Breast epithelium (tissue), 4 donors: ENCODE results near the gene IKZF2. TPM values are rescaled to one million over a fixed set of nuclear protein-coding genes. Genes with fewer than 3 reads are reported as not detected.

Source experiments
- DNase-seq, 2 donors: peaks; one replicate each; pipeline ENCODE4 v3.0.0-alpha.2; 2019; ENCODE audit warnings: low spot score in 2 of 2
- H3K27ac ChIP-seq, 2 donors: fragments of 200-600 bp; sonication (generic) in 1 of 2; one replicate each; pipeline ENCODE4 v1.5.1; 2016 to 2019; ENCODE audit warnings: mild to moderate bottlenecking in 1 of 2
- H3K27me3 ChIP-seq, 2 donors: fragments of 200-600 bp; sonication (generic) in 1 of 2; one replicate each; pipeline versions ENCODE4 v1.5.1 to v1.6.0; 2017 to 2019; ENCODE audit warnings: control low read depth in 1 of 2, mild to moderate bottlenecking in 1 of 2
- H3K36me3 ChIP-seq: fragments of 200-600 bp; one replicate; pipeline ENCODE4 v1.5.1; 2019
- H3K4me1 ChIP-seq, 2 donors: fragments of 200-600 bp; sonication (generic); one replicate each; pipeline ENCODE4 v1.5.1; 2016 to 2019; ENCODE audit warnings: control low read depth in 1 of 2
- H3K4me3 ChIP-seq, 3 donors: fragments of 200-600 bp; sonication (generic); 1 replicate in 2 of 3; 2 replicates in 1 of 3; pipeline ENCODE4 v1.5.1; 2016 to 2019; ENCODE audit warnings: mild to moderate bottlenecking in 3 of 3, moderate library complexity in 2 of 3
- H3K9me3 ChIP-seq, 2 donors: fragments of 200-600 bp; sonication (generic) in 1 of 2; one replicate each; pipeline ENCODE4 v1.5.1; 2016 to 2019; ENCODE audit warnings: control low read depth in 1 of 2
- POLR2A ChIP-seq: fragments of 450-650 bp; IDR thresholded peaks from one replicate; pipeline ENCODE4 v1.6.1; 2016; ENCODE audit warnings: antibody characterized with exemption, mild to moderate bottlenecking, moderate library complexity
- POLR2AphosphoS5 ChIP-seq, 3 donors: sonication (generic); formaldehyde crosslinking; IDR thresholded peaks; one replicate each; pipeline ENCODE4 v1.6.1; 2017; ENCODE audit warnings: antibody characterized with exemption in 3 of 3
- intact Hi-C: fragments of 100-400 bp; cut with DNase I; formaldehyde crosslinking; loops from one replicate; pipeline ENCODE4 v1.15.1; 2023; ENCODE audit warnings: low total_unique reads
- total RNA-seq, 3 donors: library from RNA; depleted of rRNA; stranded (reverse); fragments of >200 nt; gene quantifications; one replicate each; pipeline ENCODE4 v1.1.0, GENCODE V29; 2016
- TF ChIP-seq, protein P1 (sequence below), 3 donors: fragments of 450-650 bp; IDR thresholded peaks; one replicate each; pipeline ENCODE4 v1.5.1; 2016 to 2017; ENCODE audit warnings: antibody characterized with exemption in 3 of 3, mild to moderate bottlenecking in 3 of 3, moderate library complexity in 3 of 3

IKZF2 gene
- total RNA-seq, 3 donors from 2014 or later = 8.0 to 34.4 (median 22.0) TPM

DNA sequence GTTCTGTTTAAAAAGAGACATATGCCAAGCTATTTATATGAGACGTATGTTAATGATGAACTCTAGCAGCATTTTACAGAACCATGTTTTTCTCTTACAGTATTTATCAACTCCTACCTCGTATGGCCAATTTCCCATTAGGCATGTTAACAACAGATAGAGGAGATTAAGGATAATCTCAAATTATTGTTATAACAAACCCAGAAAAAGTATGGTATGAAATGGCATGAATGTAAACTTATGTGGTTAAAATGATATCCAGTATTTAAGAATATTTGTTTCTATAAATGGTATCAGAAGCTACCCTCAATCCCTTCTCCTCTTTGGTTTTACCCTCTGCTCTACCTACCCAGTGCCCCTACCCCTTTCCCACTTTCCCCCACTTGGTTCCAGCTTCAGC lies 132.0 kb downstream of the IKZF2 start:
- Histone ChIP-seq H3K36me3 (no peaks in the 10 kb centered on the region), H3K27ac (no peak overlapping the region), H3K4me3 (no peak overlapping the region), H3K27me3 (no peaks in the 10 kb centered on the region), H3K9me3 (no peaks in the 10 kb centered on the region), H3K4me1 (no peaks in the 10 kb centered on the region)
- DNase-seq = no peak
- TF ChIP-seq POLR2AphosphoS5 (IDR thresholded peaks at IDR 0.05) (no peak), POLR2A (no peak)
- TF ChIP-seq, protein P1, sequence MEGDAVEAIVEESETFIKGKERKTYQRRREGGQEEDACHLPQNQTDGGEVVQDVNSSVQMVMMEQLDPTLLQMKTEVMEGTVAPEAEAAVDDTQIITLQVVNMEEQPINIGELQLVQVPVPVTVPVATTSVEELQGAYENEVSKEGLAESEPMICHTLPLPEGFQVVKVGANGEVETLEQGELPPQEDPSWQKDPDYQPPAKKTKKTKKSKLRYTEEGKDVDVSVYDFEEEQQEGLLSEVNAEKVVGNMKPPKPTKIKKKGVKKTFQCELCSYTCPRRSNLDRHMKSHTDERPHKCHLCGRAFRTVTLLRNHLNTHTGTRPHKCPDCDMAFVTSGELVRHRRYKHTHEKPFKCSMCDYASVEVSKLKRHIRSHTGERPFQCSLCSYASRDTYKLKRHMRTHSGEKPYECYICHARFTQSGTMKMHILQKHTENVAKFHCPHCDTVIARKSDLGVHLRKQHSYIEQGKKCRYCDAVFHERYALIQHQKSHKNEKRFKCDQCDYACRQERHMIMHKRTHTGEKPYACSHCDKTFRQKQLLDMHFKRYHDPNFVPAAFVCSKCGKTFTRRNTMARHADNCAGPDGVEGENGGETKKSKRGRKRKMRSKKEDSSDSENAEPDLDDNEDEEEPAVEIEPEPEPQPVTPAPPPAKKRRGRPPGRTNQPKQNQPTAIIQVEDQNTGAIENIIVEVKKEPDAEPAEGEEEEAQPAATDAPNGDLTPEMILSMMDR (IDR thresholded peaks at IDR 0.05) = no peak
- intact Hi-C loops = no loop called here

GRCh38 chr2:213018340-213018901 lies 133.0 kb downstream of the IKZF2 start:
- H3K9me3 ChIP-seq = no peaks in the 10 kb centered on the region
- no peak overlapping the region for H3K4me3 ChIP-seq
- intact Hi-C loops = no loop called here
- DNase-seq = no peak
- no peaks in the 10 kb centered on the region for H3K36me3 ChIP-seq
- no peaks in the 10 kb centered on the region for H3K4me1 ChIP-seq
- H3K27me3 ChIP-seq = no peaks in the 10 kb centered on the region
- H3K27ac ChIP-seq = no peak overlapping the region
- TF ChIP-seq POLR2AphosphoS5 (IDR thresholded peaks at IDR 0.05) (no peak), POLR2A (no peak)
- TF ChIP-seq, protein P1 (IDR thresholded peaks at IDR 0.05) = no peak

GRCh38 chr2:213017404-213017803 lies 134.0 kb downstream of the IKZF2 start:
- no peaks in the 10 kb centered on the region for H3K27me3 ChIP-seq
- TF ChIP-seq POLR2A = no peak
- no peak for DNase-seq
- H3K36me3 ChIP-seq = no peaks in the 10 kb centered on the region
- no peaks in the 10 kb centered on the region for H3K4me1 ChIP-seq
- H3K27ac ChIP-seq = no peak overlapping the region
- H3K9me3 ChIP-seq = no peaks in the 10 kb centered on the region
- intact Hi-C loops = no loop called here
- no peak overlapping the region for H3K4me3 ChIP-seq

DNA sequence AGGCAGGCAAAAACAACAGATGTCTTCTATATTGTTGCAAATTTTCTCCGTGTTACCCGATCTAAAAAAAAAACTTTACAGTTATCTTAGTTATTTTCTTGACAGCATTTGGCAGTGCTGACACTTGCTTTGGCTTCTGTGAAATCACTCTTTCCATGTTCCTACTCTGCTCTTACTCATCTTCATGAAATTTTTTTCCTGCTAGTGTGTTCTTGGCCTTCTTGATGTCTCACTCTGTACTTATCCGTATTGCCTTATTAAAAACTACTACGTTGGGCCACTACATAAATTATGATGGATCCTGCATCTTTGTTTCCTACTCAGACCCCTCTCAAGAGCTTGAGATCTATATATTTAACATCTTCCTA lies 134.4 kb downstream of the IKZF2 start:
- intact Hi-C loops = no loop called here
- H3K4me3 ChIP-seq = no peak overlapping the region
- no peaks in the 10 kb centered on the region for H3K27me3 ChIP-seq
- no peak overlapping the region for H3K27ac ChIP-seq
- no peaks in the 10 kb centered on the region for H3K9me3 ChIP-seq
- H3K36me3 ChIP-seq = no peaks in the 10 kb centered on the region
- TF ChIP-seq POLR2AphosphoS5 (IDR thresholded peaks at IDR 0.05) (no peak), POLR2A (no peak)
- TF ChIP-seq, protein P1 (IDR thresholded peaks at IDR 0.05) = no peak
- DNase-seq = no peak
- no peaks in the 10 kb centered on the region for H3K4me1 ChIP-seq

- H3K36me3 ChIP-seq = no peaks in the 10 kb centered on the region
- H3K27me3 ChIP-seq = no peaks in the 10 kb centered on the region
- no peak overlapping the region for H3K4me3 ChIP-seq
- H3K4me1 ChIP-seq = no peaks in the 10 kb centered on the region
- no peak overlapping the region for H3K27ac ChIP-seq
- intact Hi-C loops = no loop called here
- no peaks in the 10 kb centered on the region for H3K9me3 ChIP-seq
- TF ChIP-seq POLR2AphosphoS5 (IDR thresholded peaks at IDR 0.05) (no peak), POLR2A (no peak)
- TF ChIP-seq, protein P1 (IDR thresholded peaks at IDR 0.05) = no peak
- DNase-seq = no peak
Measured at GRCh38 chr2:213016166-213016983, 135.0 kb downstream of the IKZF2 start.
